GM15510 (cell line): Measurements from ENCODE around the gene POLG.

Source experiments
- POLR2A ChIP-seq: IDR thresholded peaks from 3 replicates; pipeline ENCODE4 v1.6.1; 2011; ENCODE audit warnings: borderline replicate concordance; ENCODE audit not compliant: insufficient read length; ENCODE audit errors: extremely low read depth

The POLG gene

DNA sequence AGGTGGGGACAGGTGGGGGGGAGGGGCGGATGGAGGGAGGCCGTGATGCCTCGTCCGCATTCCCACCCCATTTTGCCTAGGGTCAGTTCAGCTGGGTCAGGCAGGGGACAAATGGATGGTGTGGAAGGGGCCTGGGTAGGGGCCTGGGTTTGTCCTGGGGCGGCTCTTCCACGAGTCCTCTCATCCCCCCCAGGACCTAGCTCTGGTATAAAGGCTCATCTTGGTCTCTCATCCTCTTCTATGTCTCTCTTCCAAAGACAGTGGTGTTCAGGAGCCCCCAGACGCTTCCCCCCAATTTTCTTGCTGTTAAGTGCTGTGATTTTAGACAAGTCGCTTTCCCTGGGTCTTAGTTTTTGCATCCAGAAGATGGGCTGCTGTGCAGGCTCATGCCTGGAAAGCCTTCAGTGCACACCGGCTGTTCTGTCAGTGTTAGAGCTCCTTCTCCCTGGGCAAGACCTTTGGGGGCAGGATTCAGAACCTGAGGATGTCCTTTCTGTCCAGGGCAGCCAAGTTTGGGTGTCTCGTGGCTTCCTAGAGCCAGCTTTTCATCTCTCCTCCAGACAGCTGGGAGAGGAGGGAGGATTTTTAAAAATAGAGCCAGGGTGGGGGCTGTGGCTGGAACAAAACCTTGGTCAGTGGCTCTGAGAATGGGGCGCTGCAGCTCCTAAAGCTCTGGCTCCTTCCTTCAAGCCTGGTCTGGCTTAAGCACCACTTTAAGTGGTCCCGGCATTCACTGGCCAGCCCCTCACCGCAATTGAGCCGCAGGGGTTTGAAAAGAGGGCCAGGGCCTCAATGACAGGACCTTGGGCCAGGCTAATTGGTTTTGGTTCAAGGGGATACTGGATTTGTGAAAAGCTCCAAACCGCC lies 37.7 kb upstream of the POLG start:
- no peak for TF ChIP-seq POLR2A

- TF ChIP-seq POLR2A: no peak
Observed at GRCh38 chr15:89371228-89372044, 36.8 kb upstream of the POLG start.

- no peak for TF ChIP-seq POLR2A
Observed at GRCh38 chr15:89370978-89371227, 36.3 kb upstream of the POLG start.

GRCh38 chr15:89370120-89370977 lies 35.7 kb upstream of the POLG start:
- no peak for TF ChIP-seq POLR2A

- TF ChIP-seq POLR2A: no peak
Observed at GRCh38 chr15:89369341-89369947, 34.8 kb upstream of the POLG start.

DNA sequence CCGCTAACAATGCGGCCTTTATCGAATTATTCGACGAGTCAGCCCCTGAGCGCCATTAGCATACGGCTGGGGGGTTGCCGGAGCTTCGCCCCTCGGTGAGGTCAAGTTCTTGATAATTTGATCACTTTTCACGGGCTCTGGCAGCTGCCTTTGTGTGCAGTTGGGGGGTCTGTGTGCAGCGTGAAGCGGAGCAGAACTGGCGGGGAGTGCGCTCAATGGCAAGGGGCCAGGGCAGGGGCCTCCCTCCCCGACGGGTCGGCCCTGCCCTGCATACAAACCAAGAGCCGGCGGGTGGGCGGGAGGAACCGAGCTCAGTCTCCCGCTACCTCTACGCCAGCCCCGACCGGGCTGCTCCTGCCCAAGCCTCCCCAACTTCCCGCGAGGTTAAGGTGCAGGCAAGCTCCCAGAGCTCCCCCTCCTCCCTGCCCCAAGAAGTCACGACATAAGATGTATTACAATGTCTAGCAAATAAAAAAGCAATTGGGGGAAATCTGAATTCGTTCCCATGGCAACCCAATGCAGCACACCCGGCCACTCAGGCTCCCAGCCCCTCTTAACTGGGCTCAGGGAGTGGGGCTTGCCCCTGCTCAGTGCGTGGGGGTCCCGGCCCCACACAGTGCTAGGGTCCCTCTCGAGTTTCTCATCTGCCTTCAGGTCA lies 34.1 kb upstream of the POLG start:
- TF ChIP-seq POLR2A: no peak

DNA sequence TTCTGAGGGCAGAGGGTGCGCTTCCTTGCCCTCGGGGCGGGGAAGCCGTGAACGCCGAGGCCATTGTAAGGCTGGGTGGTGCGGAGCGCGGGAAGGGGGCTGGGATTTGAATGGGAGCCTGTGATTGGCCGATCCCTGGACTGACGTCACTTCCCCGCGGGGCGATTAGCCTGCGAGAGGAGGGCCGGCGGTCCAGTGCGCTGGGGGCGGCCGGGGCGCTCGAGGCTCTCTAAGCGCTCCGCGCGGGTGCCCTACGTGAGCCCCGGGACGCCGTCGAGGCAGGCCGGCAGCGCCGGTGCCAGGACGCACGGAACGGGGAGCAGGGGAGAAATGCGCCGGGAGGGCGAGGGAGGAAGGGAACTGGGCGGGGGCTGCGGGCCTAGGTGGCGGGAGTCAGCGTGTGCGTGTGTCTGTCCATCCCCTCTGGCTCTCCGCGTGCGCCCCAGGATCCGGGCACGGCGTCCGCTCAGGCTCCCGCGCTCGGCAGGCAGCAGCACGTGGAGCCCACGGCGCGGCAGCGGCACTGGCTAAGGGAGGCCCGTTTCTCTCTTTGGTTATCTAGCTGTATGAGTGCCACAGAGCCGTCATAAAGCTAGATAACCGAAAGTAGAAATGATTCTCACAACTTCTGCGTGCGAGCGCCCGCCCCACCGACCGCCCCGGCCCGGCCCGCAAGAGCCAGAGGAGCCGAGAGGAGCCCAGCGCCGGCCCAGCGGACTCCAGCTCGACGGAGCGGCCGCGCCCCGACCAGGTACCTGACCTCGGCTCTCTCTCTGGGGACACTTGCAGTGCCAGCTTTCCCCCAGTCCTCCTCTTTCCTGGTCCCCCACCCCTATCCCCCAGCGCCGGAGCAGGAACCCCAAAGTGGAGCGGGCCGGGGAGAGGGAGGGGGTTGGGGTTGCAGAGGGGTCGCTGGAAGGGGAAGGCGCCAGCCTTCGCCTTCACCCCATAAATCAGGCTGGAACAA lies 33.1 kb upstream of the POLG start:
- no peak for TF ChIP-seq POLR2A

GRCh38 chr15:89366656-89367393 lies 32.2 kb upstream of the POLG start:
- TF ChIP-seq POLR2A: no peak

DNA sequence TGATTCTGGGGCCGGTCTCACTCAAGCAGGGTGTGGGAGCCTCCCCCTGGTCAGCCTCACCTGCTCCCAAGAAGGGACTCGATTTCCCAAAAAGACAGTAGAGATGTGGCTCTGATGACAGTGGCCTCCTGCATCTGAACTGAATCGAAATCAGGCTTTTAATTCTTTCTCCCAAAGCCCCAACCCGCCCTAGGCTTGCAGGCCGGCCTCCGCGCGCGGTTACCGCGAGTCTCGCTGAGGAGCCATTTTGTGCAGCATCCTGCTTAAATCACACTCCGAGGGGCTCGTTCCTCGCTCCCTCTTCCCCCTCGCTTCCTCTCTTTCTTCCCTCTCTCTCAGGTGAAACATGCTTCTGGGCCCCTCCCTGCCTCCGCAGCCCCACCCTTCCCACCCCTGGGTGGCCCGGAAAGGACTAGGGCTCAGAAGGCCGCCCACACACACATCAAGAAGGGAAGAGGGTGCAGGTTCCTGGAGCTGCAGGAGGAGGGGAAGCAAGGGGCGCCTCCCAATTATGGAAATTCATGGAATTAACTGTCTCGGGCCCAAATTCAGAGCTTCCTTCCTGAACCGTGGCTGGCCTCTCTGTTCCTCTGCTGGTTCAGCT lies 30.9 kb upstream of the POLG start:
- no peak for TF ChIP-seq POLR2A

DNA sequence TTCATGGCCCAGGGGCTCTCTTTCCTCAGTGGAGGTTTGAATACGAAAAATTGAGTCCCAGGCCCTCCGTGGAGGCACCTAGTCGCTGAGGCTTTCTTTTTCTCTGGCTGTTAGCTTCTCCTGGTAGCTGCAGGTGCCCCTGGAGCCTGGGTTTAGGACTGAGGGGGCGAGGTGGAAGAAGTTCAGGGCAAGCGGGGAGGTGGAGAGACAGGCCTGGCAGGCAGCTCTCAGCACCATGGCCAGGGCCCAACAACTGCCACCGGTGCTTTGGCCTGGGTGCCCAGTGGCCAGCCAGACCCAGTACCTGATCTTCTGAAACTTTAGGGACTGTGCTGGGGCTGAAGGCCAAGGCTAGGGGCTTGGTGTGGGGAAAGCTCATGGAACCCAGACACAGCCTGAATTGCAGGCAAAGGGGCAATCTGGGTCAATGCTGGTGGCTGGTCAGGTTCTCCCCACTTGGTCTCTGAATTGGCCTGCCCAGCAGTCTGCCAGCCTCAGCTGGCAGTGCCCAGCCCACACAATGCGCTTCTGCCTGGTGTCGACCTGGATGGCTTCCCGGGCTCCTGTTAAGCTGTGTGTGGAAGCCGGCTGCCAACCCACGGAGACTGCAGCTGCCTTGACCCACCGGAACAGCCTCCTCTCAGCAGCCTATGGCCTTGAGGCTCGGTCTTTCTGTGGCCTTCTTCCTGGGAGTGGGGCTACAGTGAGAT lies 30.3 kb upstream of the POLG start:
- no peak for TF ChIP-seq POLR2A

DNA sequence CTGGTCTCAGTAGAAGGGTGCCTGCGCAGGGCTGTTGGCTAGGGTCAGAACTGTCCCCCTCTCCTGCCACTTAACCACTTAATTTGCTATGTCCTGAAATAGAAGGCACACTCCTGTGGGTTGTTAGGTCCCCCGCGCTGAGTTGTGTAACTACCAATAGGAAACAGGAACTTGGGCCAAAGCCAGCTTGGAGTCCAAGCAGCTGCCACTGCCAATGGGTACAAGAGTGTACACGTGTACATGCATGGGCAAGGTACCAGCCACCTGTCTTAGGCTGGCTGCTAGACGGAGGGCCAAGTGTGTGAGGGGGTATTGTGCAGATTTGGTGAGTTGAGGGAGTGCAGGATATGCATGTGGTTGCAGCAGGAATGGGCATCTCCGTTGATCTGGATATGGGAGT lies 29.7 kb upstream of the POLG start:
- TF ChIP-seq POLR2A: no peak
